Right lobe of liver (tissue), 6 donors: ENCODE results near the gene TLX3. TPM values are rescaled to one million over a fixed set of nuclear protein-coding genes. Genes with fewer than 3 reads are reported as not detected.

Experiments
- ATAC-seq, 4 donors: fragments of 200-7000 bp; cut with Tn5 transposase; one replicate each; pipeline ENCODE4 v1.9.1; 2020; ENCODE audit warnings: mild to moderate bottlenecking in 4 of 4, moderate library complexity in 4 of 4
- DNase-seq, 3 donors: peaks; one replicate each; pipeline ENCODE4 v3.0.0-alpha.2; 2020
- H3K27ac ChIP-seq, 3 donors: fragments of 200-600 bp; one replicate each; pipeline ENCODE4 v1.8.0; 2022
- H3K27me3 ChIP-seq, 2 donors: fragments of 200-600 bp; one replicate each; pipeline ENCODE4 v1.8.0; 2022
- H3K36me3 ChIP-seq, 4 donors: fragments of 200-600 bp; sonication (generic) in 1 of 4; one replicate each; pipeline versions ENCODE4 v1.5.1 to v1.8.0; 2017 to 2022; ENCODE audit warnings: control low read depth in 1 of 4
- H3K4me1 ChIP-seq, 4 donors: fragments of 200-600 bp; sonication (generic) in 1 of 4; one replicate each; pipeline versions ENCODE4 v1.5.1 to v1.8.0; 2017 to 2022; ENCODE audit warnings: control low read depth in 1 of 4
- H3K4me3 ChIP-seq, 3 donors: fragments of 200-600 bp; one replicate each; pipeline ENCODE4 v1.8.0; 2022
- H3K9me3 ChIP-seq, 4 donors: fragments of 200-600 bp; sonication (generic) in 1 of 4; one replicate each; pipeline versions ENCODE4 v1.5.1 to v1.8.0; 2017 to 2022; ENCODE audit warnings: control low read depth in 1 of 4
- POLR2A ChIP-seq: fragments of 450-650 bp; IDR thresholded peaks from one replicate; pipeline ENCODE4 v1.6.1; 2017; ENCODE audit warnings: antibody characterized with exemption, mild to moderate bottlenecking
- WGBS: methylation state at CpG from one replicate; pipeline ENCODE4 v1.1.6; 2018; ENCODE audit warnings: low coverage, low lambda C conversion rate; ENCODE audit not compliant: insufficient coverage; ENCODE audit errors: missing lambda C conversion rate; 5-methylcytosine and 5-hydroxymethylcytosine counted together
- intact Hi-C, 2 donors: fragments of 100-400 bp; cut with DNase I; formaldehyde crosslinking; loops; one replicate each; pipeline versions ENCODE4 v1.11.2 to v1.14.1; 2022
- total RNA-seq, 6 experiments: library from RNA; depleted of rRNA in 2 of 6; stranded (reverse); fragments of >200 nt in 2 of 6; fragmentation: NEBNext Ultra II Directional in 3 of 6; extraction: Animal tissue kit (Norgen Biotek cat#: 25700) in 3 of 6; gene quantifications; one replicate each; pipeline versions ENCODE4 v1.1.0 to v1.2.4, GENCODE V29; 2016 to 2023
- TF ChIP-seq, protein P1 (sequence below), 4 donors: fragments of 200-600 bp in 3 of 4; fragments of 450-650 bp in 1 of 4; IDR thresholded peaks; one replicate each; pipeline versions ENCODE4 v1.5.1 to v1.8.0; 2016 to 2022; ENCODE audit warnings: antibody characterized with exemption in 4 of 4, mild to moderate bottlenecking in 2 of 4
- donor health status: DM: no; HTN: yes; CAD: no.
- donor health status: DM: no; HTN: no; CAD: no.
- donor health status: DM: no; HTN: no; CAD: no.
- donor health status: DM: no; HTN: yes; CAD: no.
- donor health status: DM: no; HTN: yes; CAD: no.

TLX3 gene
- total RNA-seq, 6 experiments from 2014 or later, result not detected

DNA sequence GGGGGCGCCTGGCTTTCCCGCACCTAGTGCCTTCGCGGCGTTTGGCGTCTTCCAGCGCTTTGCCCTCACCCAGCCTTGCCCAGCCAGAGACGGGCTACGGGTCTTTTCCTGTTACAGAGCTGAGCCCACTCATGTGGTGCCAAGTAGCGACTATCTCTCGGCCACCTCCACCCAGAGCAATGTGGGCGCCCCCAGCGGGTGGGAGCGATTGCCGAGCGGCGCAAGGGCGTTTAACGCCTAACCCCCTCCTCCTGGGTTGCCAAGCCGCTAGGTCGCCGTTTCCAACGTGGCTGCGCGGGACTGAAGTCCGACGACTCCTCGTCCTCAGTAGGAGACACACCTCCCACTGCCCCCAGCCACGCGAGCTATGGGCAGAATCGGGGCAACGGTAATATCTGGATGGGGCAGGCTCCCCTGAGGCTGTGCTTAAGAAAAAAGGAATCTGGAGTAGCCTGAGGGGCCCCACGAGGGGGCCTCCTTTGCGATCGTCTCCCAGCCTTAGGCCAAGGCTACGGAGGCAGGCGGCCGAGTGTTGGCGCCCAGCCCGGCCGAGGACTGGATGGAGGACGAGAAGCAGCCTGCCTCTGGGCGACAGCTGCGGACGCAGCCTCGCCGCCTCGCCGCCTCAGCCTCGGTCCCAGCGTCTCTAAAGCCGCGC lies 5.8 kb downstream of the TLX3 start:
- 3% methylated on average over 33 of the region's 53 CpGs for WGBS
- Histone ChIP-seq H3K27ac (no peak overlapping the region), H3K36me3 (no peaks in the 10 kb centered on the region), H3K4me1 (peaks cover 0 to 37% (median 0%) of the 10 kb centered on the region in 4 donors), H3K27me3 (peaks cover 21 to 61% of the 10 kb centered on the region in 2 donors), H3K4me3 (no peak overlapping the region), H3K9me3 (no peaks in the 10 kb centered on the region)
- peak; percentile 14 to 37 (median 24) for ATAC-seq
- TF ChIP-seq, protein P1, sequence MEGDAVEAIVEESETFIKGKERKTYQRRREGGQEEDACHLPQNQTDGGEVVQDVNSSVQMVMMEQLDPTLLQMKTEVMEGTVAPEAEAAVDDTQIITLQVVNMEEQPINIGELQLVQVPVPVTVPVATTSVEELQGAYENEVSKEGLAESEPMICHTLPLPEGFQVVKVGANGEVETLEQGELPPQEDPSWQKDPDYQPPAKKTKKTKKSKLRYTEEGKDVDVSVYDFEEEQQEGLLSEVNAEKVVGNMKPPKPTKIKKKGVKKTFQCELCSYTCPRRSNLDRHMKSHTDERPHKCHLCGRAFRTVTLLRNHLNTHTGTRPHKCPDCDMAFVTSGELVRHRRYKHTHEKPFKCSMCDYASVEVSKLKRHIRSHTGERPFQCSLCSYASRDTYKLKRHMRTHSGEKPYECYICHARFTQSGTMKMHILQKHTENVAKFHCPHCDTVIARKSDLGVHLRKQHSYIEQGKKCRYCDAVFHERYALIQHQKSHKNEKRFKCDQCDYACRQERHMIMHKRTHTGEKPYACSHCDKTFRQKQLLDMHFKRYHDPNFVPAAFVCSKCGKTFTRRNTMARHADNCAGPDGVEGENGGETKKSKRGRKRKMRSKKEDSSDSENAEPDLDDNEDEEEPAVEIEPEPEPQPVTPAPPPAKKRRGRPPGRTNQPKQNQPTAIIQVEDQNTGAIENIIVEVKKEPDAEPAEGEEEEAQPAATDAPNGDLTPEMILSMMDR (IDR thresholded peaks at IDR 0.05), result no peak
- TF ChIP-seq POLR2A, result no peak
- intact Hi-C loops, result no loop called here
- DNase-seq, result no peak

DNA sequence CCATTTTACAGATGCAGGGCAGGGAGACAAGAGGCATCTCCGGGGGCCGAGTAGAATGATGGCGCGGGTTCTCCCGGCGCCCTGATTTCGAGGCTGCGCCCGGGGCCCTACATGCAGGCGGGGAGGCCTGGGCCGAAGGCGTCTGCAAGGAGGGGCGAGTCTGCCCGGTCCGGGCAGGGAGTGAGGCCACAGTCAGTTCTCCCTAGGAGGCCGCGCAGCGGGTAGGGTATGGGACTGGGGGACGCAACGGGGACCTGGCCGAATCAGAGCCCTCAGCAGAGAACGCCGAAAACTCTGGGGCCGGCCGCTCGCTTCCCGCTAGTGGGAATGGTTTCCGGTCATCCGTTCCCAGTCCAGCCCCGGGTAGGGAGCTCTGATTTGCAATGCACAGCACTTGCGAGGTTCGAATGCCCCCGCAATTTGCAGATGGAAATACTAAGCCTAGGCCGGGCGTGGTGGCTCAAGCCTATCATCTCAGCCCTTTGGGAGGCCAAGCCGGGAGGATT lies 6.4 kb downstream of the TLX3 start:
- 5% methylated on average over 13 of the region's 36 CpGs for WGBS
- Histone ChIP-seq H3K27me3 (peaks cover 20 to 60% of the 10 kb centered on the region in 2 donors), H3K27ac (no peak overlapping the region), H3K4me3 (no peak overlapping the region), H3K36me3 (no peaks in the 10 kb centered on the region), H3K4me1 (peaks cover 0 to 35% (median 0%) of the 10 kb centered on the region in 4 donors), H3K9me3 (no peaks in the 10 kb centered on the region)
- no peak for DNase-seq
- intact Hi-C loops, result no loop called here
- peak in 1 of 4 donors; percentile 17 for ATAC-seq
- TF ChIP-seq, protein P1 (IDR thresholded peaks at IDR 0.05), result no peak
- no peak for TF ChIP-seq POLR2A

DNA sequence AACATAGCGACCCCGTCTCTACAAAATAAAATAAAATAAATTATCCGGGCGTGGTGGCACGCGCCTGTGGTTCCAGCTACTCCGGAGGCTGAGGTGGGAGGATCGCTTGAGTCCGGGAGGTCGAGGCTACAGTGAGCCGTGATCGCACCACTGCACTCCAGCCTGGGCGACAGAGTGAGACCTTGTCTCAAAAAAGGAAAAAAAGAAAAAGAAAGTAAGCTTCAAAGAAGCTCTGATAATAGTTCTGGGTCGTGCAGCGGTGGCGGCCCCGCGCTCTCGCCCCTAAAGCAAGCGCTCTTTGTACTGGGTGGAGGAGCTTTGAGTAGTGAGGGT lies 6.8 kb downstream of the TLX3 start:
- H3K4me3 ChIP-seq, result no peak overlapping the region
- ATAC-seq (no peak), DNase-seq (no peak)
- 11% methylated on average over 19 of the region's 20 CpGs for WGBS
- TF ChIP-seq, protein P1 (IDR thresholded peaks at IDR 0.05), result no peak
- no peak for TF ChIP-seq POLR2A
- peaks cover 17 to 58% of the 10 kb centered on the region in 2 donors for H3K27me3 ChIP-seq
- H3K9me3 ChIP-seq, result no peaks in the 10 kb centered on the region
- intact Hi-C loops, result no loop called here
- H3K27ac ChIP-seq, result no peak overlapping the region
- H3K4me1 ChIP-seq, result peaks cover 0 to 32% (median 0%) of the 10 kb centered on the region in 4 donors
- H3K36me3 ChIP-seq, result no peaks in the 10 kb centered on the region

DNA sequence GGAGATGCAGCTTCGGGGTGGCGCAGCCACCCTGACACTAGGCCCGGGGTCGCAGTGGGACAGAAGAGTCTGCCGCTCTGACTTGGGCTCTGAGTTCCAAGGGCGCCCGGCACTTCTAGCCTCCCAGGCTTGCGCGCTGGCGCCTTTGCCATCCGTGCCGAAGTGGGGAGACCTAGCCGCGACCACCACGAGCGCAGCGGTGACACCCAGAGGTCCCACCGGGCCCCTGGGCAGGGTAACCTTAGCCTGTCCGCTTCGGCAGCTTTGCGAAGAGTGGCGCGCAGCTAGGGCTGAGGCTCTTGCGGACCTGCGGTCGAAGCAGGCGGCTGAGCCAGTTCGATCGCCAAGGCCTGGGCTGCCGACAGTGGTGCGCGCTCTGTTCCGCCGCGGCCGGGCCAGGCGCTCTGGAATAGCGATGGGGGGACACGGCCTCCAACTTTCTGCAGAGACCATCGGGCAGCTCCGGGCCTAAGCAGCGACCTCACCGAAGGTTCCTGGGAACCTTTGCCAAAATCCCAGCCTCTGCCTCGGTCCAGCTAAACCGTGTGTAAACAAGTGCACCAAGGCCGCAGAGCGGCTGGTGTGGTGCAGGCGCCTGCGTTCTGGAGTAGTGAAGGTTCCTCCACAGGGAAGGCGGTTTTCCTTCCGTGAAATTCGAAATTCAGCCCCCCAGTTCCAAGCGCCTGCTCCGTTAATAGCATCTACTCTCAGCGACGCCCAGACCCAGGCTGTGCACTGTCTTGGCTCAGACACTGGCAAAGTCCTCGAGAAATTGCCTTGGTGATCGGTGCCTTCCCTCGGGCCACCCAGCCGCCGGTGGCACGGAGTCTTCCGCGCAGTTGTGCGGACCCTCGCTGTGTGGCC lies 7.4 kb downstream of the TLX3 start:
- Histone ChIP-seq H3K27ac (no peak overlapping the region), H3K9me3 (no peaks in the 10 kb centered on the region), H3K4me3 (peak overlapping the region in 1 of 3 donors; percentile 13), H3K36me3 (no peaks in the 10 kb centered on the region), H3K4me1 (peaks cover 0 to 26% (median 0%) of the 10 kb centered on the region in 4 donors), H3K27me3 (peaks cover 13 to 52% of the 10 kb centered on the region in 2 donors)
- no peak for TF ChIP-seq POLR2A
- TF ChIP-seq, protein P1 (IDR thresholded peaks at IDR 0.05), result no peak
- intact Hi-C loops, result no loop called here
- WGBS, result 3% methylated on average over 23 of the region's 66 CpGs
- peak; percentile 44 to 69 (median 59) for ATAC-seq
- no peak for DNase-seq
